Loucy (cell line): ENCODE data around the gene TENM3.

Experiments
- H2AFZ ChIP-seq: fragments of 200-600 bp; sonication (generic); 2 replicates; pipeline ENCODE4 v1.6.0; 2016; ENCODE audit warnings: antibody characterized with exemption, mild to moderate bottlenecking, low read length, moderate library complexity
- H3F3A ChIP-seq: fragments of 200-600 bp; 2 replicates; pipeline ENCODE4 v1.6.0; 2016; ENCODE audit warnings: antibody characterized with exemption, low read depth, mild to moderate bottlenecking
- H3K27me3 ChIP-seq: fragments of 200-600 bp; sonication (generic); 2 replicates; pipeline ENCODE4 v1.6.1; 2014; ENCODE audit warnings: low read length, mild to moderate bottlenecking; ENCODE audit not compliant: insufficient read depth, poor library complexity, severe bottlenecking
- H3K36me3 ChIP-seq: fragments of 200-600 bp; sonication (generic); 2 replicates; pipeline ENCODE4 v1.6.1; 2016; ENCODE audit warnings: low read length; ENCODE audit not compliant: insufficient read depth
- H3K4me1 ChIP-seq: fragments of 200-600 bp; sonication (generic); 2 replicates; pipeline ENCODE4 v1.5.1; 2014; ENCODE audit warnings: low read length, mild to moderate bottlenecking; ENCODE audit not compliant: insufficient read depth, poor library complexity, severe bottlenecking
- H3K4me2 ChIP-seq: fragments of 200-600 bp; sonication (generic); 2 replicates; pipeline ENCODE4 v1.6.0; 2014; ENCODE audit warnings: antibody characterized with exemption, low read length, low read depth, mild to moderate bottlenecking; ENCODE audit not compliant: poor library complexity, severe bottlenecking
- H3K4me3 ChIP-seq: fragments of 200-600 bp; sonication (generic); 2 replicates; pipeline ENCODE4 v1.5.1; 2014; ENCODE audit warnings: low read length, mild to moderate bottlenecking, mixed read lengths; ENCODE audit not compliant: poor library complexity, severe bottlenecking
- H3K79me2 ChIP-seq: fragments of 200-600 bp; sonication (generic); 2 replicates; pipeline ENCODE4 v1.6.1; 2014; ENCODE audit warnings: low read length; ENCODE audit not compliant: insufficient read depth
- H3K9ac ChIP-seq: fragments of 200-600 bp; sonication (generic); 2 replicates; pipeline ENCODE4 v1.6.0; 2014; ENCODE audit warnings: mild to moderate bottlenecking, low read depth, low read length, moderate library complexity; ENCODE audit not compliant: poor library complexity, severe bottlenecking
- H3K9me2 ChIP-seq: fragments of 200-600 bp; sonication (generic); replicated peaks from 2 replicates; pipeline ENCODE4 v1.6.1; 2016; ENCODE audit warnings: low read depth, low read length, mixed read lengths
- H3K9me3 ChIP-seq: fragments of 200-600 bp; sonication (generic); 2 replicates; pipeline ENCODE4 v1.6.1; 2014; ENCODE audit warnings: mild to moderate bottlenecking, antibody characterized with exemption, low read length, low read depth; ENCODE audit not compliant: insufficient read depth
- H4K20me1 ChIP-seq: fragments of 200-600 bp; sonication (generic); 2 replicates; pipeline ENCODE4 v1.6.0; 2014; ENCODE audit warnings: antibody characterized with exemption, low read length, mild to moderate bottlenecking; ENCODE audit not compliant: insufficient read depth, poor library complexity, severe bottlenecking
- CTCF ChIP-seq: fragments of 200-600 bp; sonication (generic); conservative IDR thresholded peaks from 2 replicates; pipeline ENCODE4 v1.5.1; 2014; ENCODE audit warnings: mild to moderate bottlenecking, antibody characterized with exemption, low read length
- EZH2phosphoT487 ChIP-seq: fragments of 200-600 bp; IDR thresholded peaks from 2 replicates; pipeline ENCODE4 v1.6.1; 2018; ENCODE audit warnings: antibody characterized with exemption, mild to moderate bottlenecking, moderate library complexity, borderline replicate concordance

The TENM3 gene

GRCh38 chr4:182286931-182287330 lies 43.7 kb downstream of the TENM3 start:
- no peaks in the 10 kb centered on the region for H4K20me1 ChIP-seq
- H3K4me3 ChIP-seq: no peak overlapping the region
- no peak overlapping the region for H3K9ac ChIP-seq
- no peaks in the 10 kb centered on the region for H3K36me3 ChIP-seq
- H3K27me3 ChIP-seq: no peaks in the 10 kb centered on the region
- no peak overlapping the region for H3K4me2 ChIP-seq
- H3K79me2 ChIP-seq: no peaks in the 10 kb centered on the region
- H3K4me1 ChIP-seq: no peaks in the 10 kb centered on the region
- peaks cover 3% of the 10 kb centered on the region; the same call in 1 of the 2 replicates for H3K9me3 ChIP-seq
- no peaks in the 10 kb centered on the region for H3K9me2 ChIP-seq
- H2AFZ ChIP-seq: no peak overlapping the region
- TF ChIP-seq EZH2phosphoT487 (no peak), CTCF (no peak)
- no peaks in the 10 kb centered on the region for H3F3A ChIP-seq

- Histone ChIP-seq H3K4me2 (no peak overlapping the region), H3K4me3 (no peak overlapping the region), H3F3A (no peaks in the 10 kb centered on the region), H3K9ac (no peak overlapping the region), H3K4me1 (no peaks in the 10 kb centered on the region), H4K20me1 (no peaks in the 10 kb centered on the region), H3K79me2 (no peaks in the 10 kb centered on the region), H3K36me3 (no peaks in the 10 kb centered on the region), H2AFZ (no peak overlapping the region), H3K27me3 (no peaks in the 10 kb centered on the region), H3K9me2 (no peaks in the 10 kb centered on the region), H3K9me3 (peaks cover 3% of the 10 kb centered on the region; the same call in 1 of the 2 replicates)
- no peak for TF ChIP-seq EZH2phosphoT487
- TF ChIP-seq CTCF: no peak
These were observed 45.3 kb downstream of the TENM3 start for GRCh38 chr4:182288534-182288933.

GRCh38 chr4:182289809-182290208 lies 46.6 kb downstream of the TENM3 start:
- Histone ChIP-seq H3K9me3 (peaks cover 3% of the 10 kb centered on the region; the same call in 1 of the 2 replicates), H3K36me3 (no peaks in the 10 kb centered on the region), H4K20me1 (no peaks in the 10 kb centered on the region), H3K79me2 (no peaks in the 10 kb centered on the region), H3F3A (no peaks in the 10 kb centered on the region), H3K9ac (no peak overlapping the region), H3K4me3 (no peak overlapping the region), H3K4me2 (no peak overlapping the region), H3K9me2 (no peaks in the 10 kb centered on the region), H2AFZ (no peak overlapping the region), H3K4me1 (no peaks in the 10 kb centered on the region), H3K27me3 (no peaks in the 10 kb centered on the region)
- TF ChIP-seq EZH2phosphoT487: no peak
- no peak for TF ChIP-seq CTCF
